ENCODE results near the gene CHCHD10. TPM values are rescaled to one million over a fixed set of nuclear protein-coding genes. Genes with fewer than 3 reads are reported as not detected.

The CHCHD10 gene
- total RNA-seq, 2 donors from 2014 or later = 19.4 TPM; not detected in 1

DNA sequence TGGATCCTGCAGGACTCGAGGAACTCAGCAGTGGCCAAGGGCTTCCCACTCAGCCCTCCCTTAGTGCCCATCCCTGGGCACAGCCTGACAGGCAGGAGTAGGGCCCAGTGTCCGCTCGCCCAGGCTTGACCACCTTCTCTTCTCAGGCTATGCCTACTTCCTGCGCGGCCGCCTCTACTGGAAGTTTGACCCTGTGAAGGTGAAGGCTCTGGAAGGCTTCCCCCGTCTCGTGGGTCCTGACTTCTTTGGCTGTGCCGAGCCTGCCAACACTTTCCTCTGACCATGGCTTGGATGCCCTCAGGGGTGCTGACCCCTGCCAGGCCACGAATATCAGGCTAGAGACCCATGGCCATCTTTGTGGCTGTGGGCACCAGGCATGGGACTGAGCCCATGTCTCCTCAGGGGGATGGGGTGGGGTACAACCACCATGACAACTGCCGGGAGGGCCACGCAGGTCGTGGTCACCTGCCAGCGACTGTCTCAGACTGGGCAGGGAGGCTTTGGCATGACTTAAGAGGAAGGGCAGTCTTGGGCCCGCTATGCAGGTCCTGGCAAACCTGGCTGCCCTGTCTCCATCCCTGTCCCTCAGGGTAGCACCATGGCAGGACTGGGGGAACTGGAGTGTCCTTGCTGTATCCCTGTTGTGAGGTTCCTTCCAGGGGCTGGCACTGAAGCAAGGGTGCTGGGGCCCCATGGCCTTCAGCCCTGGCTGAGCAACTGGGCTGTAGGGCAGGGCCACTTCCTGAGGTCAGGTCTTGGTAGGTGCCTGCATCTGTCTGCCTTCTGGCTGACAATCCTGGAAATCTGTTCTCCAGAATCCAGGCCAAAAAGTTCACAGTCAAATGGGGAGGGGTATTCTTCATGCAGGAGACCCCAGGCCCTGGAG lies 15.7 kb upstream of the CHCHD10 start:
- Histone ChIP-seq H3K9me3 (no peaks in the 10 kb centered on the region), H3K4me1 (ENCODE audit: control insufficient read depth in 1 of 2, low read depth in 2 of 2) (peaks cover 15 to 20% of the 10 kb centered on the region in 2 donors), H3K27ac (no peak overlapping the region), H3K36me3 (no peaks in the 10 kb centered on the region), H3K27me3 (replicated peaks; ENCODE audit: insufficient read depth) (no peaks in the 10 kb centered on the region), H3K4me3 (no peak overlapping the region)
- TF ChIP-seq, protein P1, sequence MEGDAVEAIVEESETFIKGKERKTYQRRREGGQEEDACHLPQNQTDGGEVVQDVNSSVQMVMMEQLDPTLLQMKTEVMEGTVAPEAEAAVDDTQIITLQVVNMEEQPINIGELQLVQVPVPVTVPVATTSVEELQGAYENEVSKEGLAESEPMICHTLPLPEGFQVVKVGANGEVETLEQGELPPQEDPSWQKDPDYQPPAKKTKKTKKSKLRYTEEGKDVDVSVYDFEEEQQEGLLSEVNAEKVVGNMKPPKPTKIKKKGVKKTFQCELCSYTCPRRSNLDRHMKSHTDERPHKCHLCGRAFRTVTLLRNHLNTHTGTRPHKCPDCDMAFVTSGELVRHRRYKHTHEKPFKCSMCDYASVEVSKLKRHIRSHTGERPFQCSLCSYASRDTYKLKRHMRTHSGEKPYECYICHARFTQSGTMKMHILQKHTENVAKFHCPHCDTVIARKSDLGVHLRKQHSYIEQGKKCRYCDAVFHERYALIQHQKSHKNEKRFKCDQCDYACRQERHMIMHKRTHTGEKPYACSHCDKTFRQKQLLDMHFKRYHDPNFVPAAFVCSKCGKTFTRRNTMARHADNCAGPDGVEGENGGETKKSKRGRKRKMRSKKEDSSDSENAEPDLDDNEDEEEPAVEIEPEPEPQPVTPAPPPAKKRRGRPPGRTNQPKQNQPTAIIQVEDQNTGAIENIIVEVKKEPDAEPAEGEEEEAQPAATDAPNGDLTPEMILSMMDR (IDR thresholded peaks at IDR 0.05) = no peak
- ATAC-seq (ENCODE audit: insufficient number of reproducible peaks, low FRiP score, low read depth) = no peak
- DNase-seq (ENCODE audit: low spot score) = no peak

DNA sequence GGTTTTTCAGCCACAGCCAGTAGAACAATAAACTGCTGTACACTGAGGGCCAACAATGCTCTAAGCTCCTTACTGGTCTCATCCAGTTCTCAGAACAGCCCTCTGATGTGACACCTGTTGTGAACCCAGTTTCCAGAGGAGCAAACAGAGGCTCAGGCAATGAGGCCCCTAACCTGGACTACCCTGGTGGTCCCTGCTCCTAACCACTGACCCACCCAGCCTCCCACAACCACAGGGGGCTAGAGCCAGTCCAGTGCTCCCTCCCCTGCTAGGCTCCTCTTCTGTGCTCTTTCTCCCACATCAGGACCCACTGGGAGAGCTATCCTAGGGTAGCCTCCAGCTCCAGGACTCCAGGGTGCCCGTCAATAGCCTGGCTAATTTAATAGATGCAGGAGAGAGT lies 14.9 kb upstream of the CHCHD10 start:
- TF ChIP-seq, protein P1 (IDR thresholded peaks at IDR 0.05) = no peak
- no peaks in the 10 kb centered on the region for H3K9me3 ChIP-seq
- ATAC-seq (ENCODE audit: insufficient number of reproducible peaks, low FRiP score, low read depth) (no peak), DNase-seq (ENCODE audit: low spot score) (no peak)
- H3K4me1 ChIP-seq (ENCODE audit: control insufficient read depth in 1 of 2, low read depth in 2 of 2) = peaks cover 7 to 12% of the 10 kb centered on the region in 2 donors
- H3K36me3 ChIP-seq = no peaks in the 10 kb centered on the region
- H3K27me3 ChIP-seq (replicated peaks; ENCODE audit: insufficient read depth) = no peaks in the 10 kb centered on the region
- H3K4me3 ChIP-seq = no peak overlapping the region
- H3K27ac ChIP-seq = no peak overlapping the region

DNA sequence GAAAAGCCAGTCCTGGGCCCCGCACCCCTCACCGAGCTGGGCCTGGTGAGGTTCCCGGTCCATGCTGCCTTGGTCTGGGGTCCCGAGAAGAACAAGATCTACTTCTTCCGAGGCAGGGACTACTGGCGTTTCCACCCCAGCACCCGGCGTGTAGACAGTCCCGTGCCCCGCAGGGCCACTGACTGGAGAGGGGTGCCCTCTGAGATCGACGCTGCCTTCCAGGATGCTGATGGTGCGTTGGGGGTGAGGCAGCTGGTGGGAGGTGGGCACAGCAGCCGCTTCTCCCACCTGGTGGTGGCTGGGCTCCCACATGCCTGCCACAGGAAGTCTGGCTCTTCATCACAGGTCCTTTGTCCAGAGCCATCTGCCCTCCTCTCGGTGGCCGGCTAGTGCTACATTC lies 14.5 kb upstream of the CHCHD10 start:
- no peaks in the 10 kb centered on the region for H3K27me3 ChIP-seq (replicated peaks; ENCODE audit: insufficient read depth)
- no peaks in the 10 kb centered on the region for H3K36me3 ChIP-seq
- H3K4me3 ChIP-seq = no peak overlapping the region
- ATAC-seq (ENCODE audit: insufficient number of reproducible peaks, low FRiP score, low read depth) (no peak), DNase-seq (ENCODE audit: low spot score) (no peak)
- H3K9me3 ChIP-seq = no peaks in the 10 kb centered on the region
- H3K4me1 ChIP-seq (ENCODE audit: control insufficient read depth in 1 of 2, low read depth in 2 of 2) = peaks cover 5 to 10% of the 10 kb centered on the region in 2 donors
- H3K27ac ChIP-seq = no peak overlapping the region
- TF ChIP-seq, protein P1 (IDR thresholded peaks at IDR 0.05) = no peak

DNA sequence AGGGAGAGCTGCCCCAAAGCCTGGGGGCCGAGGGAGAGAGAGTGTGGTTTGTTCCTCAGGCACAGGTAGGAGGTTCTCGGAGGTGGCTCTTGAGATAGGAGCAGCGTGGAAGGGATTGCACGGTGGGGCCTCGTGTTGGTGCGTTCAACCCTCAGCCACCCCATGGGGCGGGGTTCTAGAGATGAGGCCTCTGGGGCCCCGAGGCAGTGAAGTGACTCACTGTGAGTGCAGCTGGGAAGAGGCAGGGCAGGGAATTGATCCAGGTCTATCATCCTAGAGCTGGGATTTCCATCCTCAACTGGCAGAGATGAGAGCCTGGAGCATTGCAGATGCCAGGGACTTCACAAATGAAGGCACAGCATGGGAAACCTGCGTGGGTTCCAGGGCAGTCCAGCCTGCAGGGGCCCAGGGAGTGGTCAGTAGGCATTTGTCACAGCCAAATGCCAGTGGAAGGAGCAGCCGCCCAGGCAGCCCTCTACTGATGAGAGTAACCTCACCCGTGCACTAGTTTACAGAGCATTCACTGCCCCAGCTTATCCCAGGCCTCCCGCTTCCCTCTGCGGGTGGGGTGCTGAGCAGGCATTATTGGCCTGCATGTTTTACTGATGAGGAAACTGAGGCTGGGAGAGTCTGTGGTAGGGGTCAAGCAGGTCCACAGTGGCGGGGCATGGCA lies 13.9 kb upstream of the CHCHD10 start:
- TF ChIP-seq, protein P1 (IDR thresholded peaks at IDR 0.05) = no peak
- Histone ChIP-seq H3K4me3 (no peak overlapping the region), H3K4me1 (ENCODE audit: control insufficient read depth in 1 of 2, low read depth in 2 of 2) (peaks cover 5 to 10% of the 10 kb centered on the region in 2 donors), H3K27me3 (replicated peaks; ENCODE audit: insufficient read depth) (no peaks in the 10 kb centered on the region), H3K36me3 (no peaks in the 10 kb centered on the region), H3K9me3 (no peaks in the 10 kb centered on the region), H3K27ac (no peak overlapping the region)
- ATAC-seq (ENCODE audit: insufficient number of reproducible peaks, low FRiP score, low read depth) = no peak
- DNase-seq (ENCODE audit: low spot score) = no peak

DNA sequence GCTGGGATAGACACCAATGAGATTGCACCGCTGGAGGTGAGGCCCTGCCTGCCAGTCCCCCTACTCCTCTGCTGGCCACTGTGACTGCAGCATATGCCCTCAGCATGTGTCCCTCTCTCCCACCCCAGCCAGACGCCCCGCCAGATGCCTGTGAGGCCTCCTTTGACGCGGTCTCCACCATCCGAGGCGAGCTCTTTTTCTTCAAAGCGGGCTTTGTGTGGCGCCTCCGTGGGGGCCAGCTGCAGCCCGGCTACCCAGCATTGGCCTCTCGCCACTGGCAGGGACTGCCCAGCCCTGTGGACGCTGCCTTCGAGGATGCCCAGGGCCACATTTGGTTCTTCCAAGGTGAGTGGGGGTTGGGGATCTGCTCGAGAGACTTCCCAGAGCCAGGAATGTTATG lies 13.3 kb upstream of the CHCHD10 start:
- no peak for ATAC-seq (ENCODE audit: insufficient number of reproducible peaks, low FRiP score, low read depth)
- H3K27ac ChIP-seq = no peak overlapping the region
- TF ChIP-seq, protein P1 (IDR thresholded peaks at IDR 0.05) = no peak

More for the DNA sequence above, 13.3 kb upstream of the CHCHD10 start:
- Histone ChIP-seq H3K27me3 (replicated peaks; ENCODE audit: insufficient read depth) (no peaks in the 10 kb centered on the region), H3K4me3 (no peak overlapping the region), H3K9me3 (no peaks in the 10 kb centered on the region), H3K4me1 (ENCODE audit: control insufficient read depth in 1 of 2, low read depth in 2 of 2) (peaks cover under 1 to 5% of the 10 kb centered on the region in 2 donors), H3K36me3 (no peaks in the 10 kb centered on the region)
- no peak for DNase-seq (ENCODE audit: low spot score)

Data from thoracic aorta (tissue), 2 donors.